H1 (cell line): Measurements from ENCODE around the gene CISH. TPM values are rescaled to one million over a fixed set of nuclear protein-coding genes. Genes with fewer than 3 reads are reported as not detected.

Source experiments
- CTCF ChIA-PET: fragments of 300-600 bp; sonication (Branson Sonifier 250); formaldehyde crosslinking; loops from one replicate; lab custom pipeline; 2021; ENCODE audit not compliant: partially characterized antibody; lab: Charles Lee
- POLR2A ChIA-PET: fragments of 300-600 bp; sonication (Branson Sonifier 250); formaldehyde crosslinking; loops from one replicate; lab custom pipeline; 2021; ENCODE audit warnings: inconsistent platforms; ENCODE audit not compliant: partially characterized antibody; lab: Charles Lee
- DNase-seq, 2 experiments: peaks; one replicate each; pipeline versions ENCODE4 v3.0.0 to v3.0.0-alpha.2; 2010 to 2022; ENCODE audit warnings: low spot score in 2 of 2, low read depth in 1 of 2, mixed read lengths in 1 of 2
- FAIRE-seq: peaks from 2 replicates; lab custom pipeline; 2011; peaks lifted over from hg19 to GRCh38; lab: Jason Lieb, UNC
- H2AFZ ChIP-seq: 2 replicates; pipeline ENCODE4 v1.8.1; 2012; ENCODE audit warnings: low read length, inconsistent platforms
- H2AK5ac ChIP-seq: 2 replicates; pipeline ENCODE4 v1.6.1; 2013; ENCODE audit warnings: low read depth, low read length
- H2BK120ac ChIP-seq: replicated peaks from 2 replicates; pipeline ENCODE3; 2013; ENCODE audit warnings: low read depth, low read length, inconsistent platforms
- H2BK12ac ChIP-seq: 2 replicates; pipeline ENCODE4 v1.6.1; 2013; ENCODE audit warnings: low read depth, low read length
- H2BK15ac ChIP-seq: 2 replicates; pipeline ENCODE4 v1.6.1; 2013; ENCODE audit warnings: low read length
- H2BK20ac ChIP-seq: 2 replicates; pipeline ENCODE4 v1.6.1; 2013; ENCODE audit warnings: low read length
- H2BK5ac ChIP-seq: 2 replicates; pipeline ENCODE4 v1.6.1; 2013; ENCODE audit warnings: low read depth, low read length
- H3K14ac ChIP-seq: 2 replicates; pipeline ENCODE4 v1.6.1; 2013; ENCODE audit warnings: inconsistent platforms; ENCODE audit not compliant: insufficient read length
- H3K18ac ChIP-seq: 2 replicates; pipeline ENCODE4 v1.6.1; 2013; ENCODE audit warnings: low read length; ENCODE audit errors: extremely low read depth
- H3K23ac ChIP-seq: 2 replicates; pipeline ENCODE4 v1.6.1; 2013; ENCODE audit warnings: inconsistent platforms; ENCODE audit not compliant: insufficient read length
- H3K23me2 ChIP-seq: 2 replicates; pipeline ENCODE4 v1.6.1; 2013; ENCODE audit warnings: low read depth, low read length
- H3K27ac ChIP-seq: 2 replicates; pipeline ENCODE4 v1.6.1; 2011; ENCODE audit warnings: low read depth, low read length, inconsistent platforms
- H3K27me3 ChIP-seq, 4 experiments: replicated peaks in 1 of 4; 1 replicate in 1 of 4; 2 replicates in 3 of 4; pipeline versions ENCODE4 v1.6.1 to v1.8.1; 2011 to 2013; ENCODE audit warnings: low read length in 3 of 4, mild to moderate bottlenecking in 3 of 4, inconsistent platforms in 2 of 4, mixed read lengths in 2 of 4, moderate library complexity in 1 of 4; ENCODE audit not compliant: control insufficient read depth in 3 of 4, insufficient read depth in 3 of 4; ENCODE audit errors: extremely low read depth in 1 of 4
- H3K36me3 ChIP-seq, 4 experiments: 2 replicates each; pipeline versions ENCODE4 v1.6.1 to v1.8.1; 2011 to 2013; ENCODE audit warnings: mild to moderate bottlenecking in 4 of 4, low read length in 3 of 4, moderate library complexity in 2 of 4, control low read depth in 1 of 4, inconsistent platforms in 1 of 4; ENCODE audit not compliant: insufficient read depth in 4 of 4, control insufficient read depth in 2 of 4
- H3K4ac ChIP-seq: replicated peaks from 2 replicates; pipeline ENCODE3; 2013; ENCODE audit warnings: low read length, low read depth, mixed read lengths, inconsistent platforms; ENCODE audit not compliant: insufficient read length
- H3K4me1 ChIP-seq, 4 experiments: replicated peaks in 1 of 4; 1 replicate in 1 of 4; 2 replicates in 3 of 4; pipeline versions ENCODE4 v1.6.1 to v1.8.1; 2011 to 2013; ENCODE audit warnings: low read length in 3 of 4, inconsistent platforms in 2 of 4, mixed read lengths in 1 of 4; ENCODE audit not compliant: insufficient read depth in 4 of 4, control insufficient read depth in 3 of 4
- H3K4me2 ChIP-seq, 2 experiments: 2 replicates each; pipeline versions ENCODE4 v1.6.1 to v1.8.1; 2011 to 2013; ENCODE audit warnings: low read depth in 2 of 2, low read length in 2 of 2, control low read depth in 1 of 2, inconsistent platforms in 1 of 2, mild to moderate bottlenecking in 1 of 2; ENCODE audit not compliant: insufficient read depth in 1 of 2
- H3K4me3 ChIP-seq, 4 experiments: fragments of 200-600, 300-600 bp in 1 of 4; sonication (generic), shearing (Covaris generic), sonication (Bioruptor Twin) in 1 of 4; 2 replicates each; pipeline versions ENCODE4 v1.5.1 to v1.8.1; 2011 to 2016; ENCODE audit warnings: low read length in 4 of 4, low read depth in 3 of 4, control low read depth in 2 of 4, inconsistent platforms in 2 of 4, mild to moderate bottlenecking in 2 of 4, mixed read lengths in 1 of 4, moderate library complexity in 1 of 4; ENCODE audit not compliant: insufficient read depth in 2 of 4; ENCODE audit errors: extremely low read depth in 1 of 4
- H3K56ac ChIP-seq: replicated peaks from 2 replicates; pipeline ENCODE3; 2013; ENCODE audit warnings: low read depth, mild to moderate bottlenecking, mixed read lengths, low read length, inconsistent platforms; ENCODE audit not compliant: insufficient read length
- H3K79me1 ChIP-seq: 2 replicates; pipeline ENCODE4 v1.6.1; 2013; ENCODE audit warnings: low read depth, low read length, control low read depth
- H3K79me2 ChIP-seq, 2 experiments: 2 replicates each; pipeline versions ENCODE4 v1.6.1 to v1.8.1; 2012 to 2013; ENCODE audit warnings: low read length in 2 of 2, mild to moderate bottlenecking in 2 of 2, inconsistent platforms in 1 of 2; ENCODE audit not compliant: insufficient read depth in 2 of 2, control insufficient read depth in 1 of 2
- H3K9ac ChIP-seq, 4 experiments: replicated peaks in 1 of 4; 1 replicate in 1 of 4; 2 replicates in 3 of 4; pipeline versions ENCODE4 v1.6.1 to v1.8.1; 2011 to 2013; ENCODE audit warnings: low read depth in 3 of 4, low read length in 3 of 4, control low read depth in 2 of 4, mild to moderate bottlenecking in 2 of 4, moderate library complexity in 2 of 4, inconsistent platforms in 1 of 4; ENCODE audit errors: extremely low read depth in 1 of 4
- H3K9me3 ChIP-seq, 2 experiments: 2 replicates each; pipeline versions ENCODE4 v1.6.1 to v1.8.1; 2012 to 2013; ENCODE audit warnings: mild to moderate bottlenecking in 2 of 2, moderate library complexity in 2 of 2, control low read depth in 1 of 2, inconsistent platforms in 1 of 2, low read depth in 1 of 2, low read length in 1 of 2, mixed read lengths in 1 of 2; ENCODE audit not compliant: insufficient read depth in 2 of 2
- H4K20me1 ChIP-seq, 2 experiments: replicated peaks in 1 of 2; 2 replicates each; pipeline versions ENCODE3 to v1.8.1; 2011 to 2013; ENCODE audit warnings: inconsistent platforms in 2 of 2, low read length in 2 of 2, mild to moderate bottlenecking in 1 of 2; ENCODE audit not compliant: insufficient read depth in 2 of 2, control insufficient read depth in 1 of 2
- H4K5ac ChIP-seq: 2 replicates; pipeline ENCODE4 v1.6.1; 2013; ENCODE audit warnings: low read length, low read depth, mixed read lengths, inconsistent platforms; ENCODE audit not compliant: insufficient read length
- H4K8ac ChIP-seq: 2 replicates; pipeline ENCODE4 v1.8.0; 2013; ENCODE audit warnings: mild to moderate bottlenecking, moderate library complexity, low read length, inconsistent platforms; ENCODE audit not compliant: insufficient read depth; ENCODE audit errors: extremely low read depth
- H4K91ac ChIP-seq: replicated peaks from 2 replicates; pipeline ENCODE3; 2013; ENCODE audit warnings: low read length, mixed read lengths, inconsistent platforms; ENCODE audit not compliant: insufficient read length
- CTBP2 ChIP-seq: IDR thresholded peaks from 2 replicates; pipeline ENCODE4 v1.7.0; 2011; ENCODE audit warnings: borderline replicate concordance, mild to moderate bottlenecking, moderate library complexity, mixed read lengths, low read length; ENCODE audit not compliant: insufficient read depth, insufficient read length
- JUND ChIP-seq: IDR thresholded peaks from 2 replicates; pipeline ENCODE4 v1.6.1; 2011; ENCODE audit warnings: mild to moderate bottlenecking, improper control_type of control experiment, low read length
- RBBP5 ChIP-seq: IDR thresholded peaks from 2 replicates; pipeline ENCODE4 v1.7.1; 2012; ENCODE audit warnings: low read depth, mild to moderate bottlenecking, inconsistent platforms, low read length, moderate library complexity, borderline replicate concordance
- TAF1 ChIP-seq: IDR thresholded peaks from 2 replicates; pipeline ENCODE4 v1.6.1; 2011; ENCODE audit warnings: mild to moderate bottlenecking, low read depth, low read length
- WGBS, 2 experiments: shearing (Covaris generic) in 1 of 2; methylation state at CpG; one replicate each; pipeline versions ENCODE4 v1.1.6 to v1.1.7; 2013 to 2015; ENCODE audit warnings: low lambda C conversion rate in 2 of 2, mixed read lengths in 2 of 2, inconsistent platforms in 1 of 2, low coverage in 1 of 2, missing lambda C conversion rate in 1 of 2; ENCODE audit not compliant: insufficient replicate concordance in 2 of 2, insufficient coverage in 1 of 2, insufficient read length in 1 of 2; ENCODE audit errors: extremely low coverage in 1 of 2, missing lambda C conversion rate in 1 of 2; 5-methylcytosine and 5-hydroxymethylcytosine counted together
- polyA plus RNA-seq, 7 experiments: library from polyadenylated mRNA; depleted of rRNA in 3 of 7; stranded (reverse) in 5 of 7; unstranded in 2 of 7; fragments of >200 nt in 5 of 7; fragments of 200-250 nt in 2 of 7; gene quantifications; 1 replicate in 5 of 7; 2 replicates in 1 of 7; 4 replicates in 1 of 7; pipeline versions ENCODE4 v1.2.1 to v1.2.3, GENCODE V29; 2011 to 2013; ENCODE audit warnings: missing spikeins in 2 of 7, mixed read lengths in 2 of 7
- total RNA-seq: library from RNA; stranded (reverse); fragmentation: NEBNext Ultra II Directional; extraction: Animal tissue kit (Norgen Biotek cat#: 25700); gene quantifications from 2 replicates; pipeline ENCODE4 v1.2.1, GENCODE V29; 2021
- TF ChIP-seq, protein P1 (sequence below), 3 experiments: IDR thresholded peaks; 1 replicate in 2 of 3; 2 replicates in 1 of 3; pipeline versions ENCODE4 v1.5.1 to v1.6.1; 2011; ENCODE audit warnings: low read length in 3 of 3, mild to moderate bottlenecking in 3 of 3, inconsistent platforms in 2 of 3, low read depth in 1 of 3, moderate library complexity in 1 of 3; ENCODE audit not compliant: insufficient read depth in 1 of 3; ENCODE audit errors: control extremely low read depth in 1 of 3

CISH gene
- total and polyA plus RNA-seq, 2 of the 8 experiments (the other 6 are each of a cell fraction or from before 2014, with no cell fraction given): 1.9 to 2.2 TPM

DNA sequence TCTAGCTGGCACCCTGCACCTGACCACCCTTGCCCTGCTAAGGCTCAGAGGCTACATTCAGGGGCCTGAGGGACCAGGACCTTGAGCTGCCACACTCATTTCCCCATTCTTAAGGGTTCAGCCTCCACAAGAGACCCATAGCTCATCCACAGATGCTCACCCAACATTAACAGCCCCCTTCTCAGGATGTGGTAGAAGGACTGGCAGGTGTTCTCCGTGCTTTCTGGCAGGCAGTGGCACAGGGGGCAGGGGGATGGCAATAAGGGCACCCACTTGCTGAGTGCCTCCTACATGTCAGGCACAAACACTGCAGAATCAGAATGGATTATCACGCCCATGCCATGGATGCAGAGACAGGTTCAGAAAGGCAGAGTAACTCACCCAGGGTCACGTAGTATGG, 14.8 kb upstream of the CISH start:
- POLR2A ChIA-PET: interaction anchor here (0.6 to 2.8 kb wide), 2 partner anchors 23 to 247 kb away, joined by 3 to 7 read pairs; no protein-coding TSS in a partner anchor
- Histone ChIP-seq H3K9me3 (no peaks in the 10 kb centered on the region), H3K23ac (no peak overlapping the region), H4K91ac (peak overlapping the region; percentile 20), H3K27ac (no peak overlapping the region), H2BK12ac (no peak overlapping the region), H2BK20ac (0 out of 2 replicates have a peak overlapping the region, but pooled peaks have one; percentile 48), H2BK120ac (no peak overlapping the region), H3K4me3 (no peak overlapping the region), H4K20me1 (peaks cover 2 to 16% of the 10 kb centered on the region in 2 experiments), H3K79me1 (peaks cover 9% of the 10 kb centered on the region), H3K79me2 (peaks cover 0 to 44% of the 10 kb centered on the region in 2 experiments; a peak in 1 of 4 replicates), H3K27me3 (no peaks in the 10 kb centered on the region), H3K4me1 (peaks cover 2 to 21% (median 12%) of the 10 kb centered on the region in 4 experiments), H3K4me2 (no peak overlapping the region; a peak in 1 of 4 replicates), H3K4ac (no peak overlapping the region), H2BK5ac (no peak overlapping the region), H2AK5ac (no peak overlapping the region), H2AFZ (no peak overlapping the region), H2BK15ac (no peak overlapping the region), H3K14ac (no peak overlapping the region), H3K36me3 (peaks cover 0 to 3% (median 0%) of the 10 kb centered on the region in 4 experiments; a peak in 2 of 8 replicates), H3K9ac (no peak overlapping the region), H3K18ac (no peak overlapping the region), H3K23me2 (no peaks in the 10 kb centered on the region), H4K8ac (no peak overlapping the region), H4K5ac (no peak overlapping the region), H3K56ac (no peak overlapping the region)
- CTCF ChIA-PET: interaction anchor here (0.7 to 63.8 kb wide), 9 partner anchors 5 to 1335 kb away, joined by 3 to 1262 read pairs (median 12); partner anchors contain the start of genes C3orf18, CISH, DOCK3 and HEMK1
- WGBS, 2 experiments: 94% methylated on average over 3 of the region's 3 CpGs; no CpG with 5 or more reads in 1 of the 2 experiments
- no peak for DNase-seq
- FAIRE-seq: no peak
- TF ChIP-seq RBBP5 (no peak), TAF1 (no peak), CTBP2 (no peak), JUND (no peak)
- TF ChIP-seq, protein P1, sequence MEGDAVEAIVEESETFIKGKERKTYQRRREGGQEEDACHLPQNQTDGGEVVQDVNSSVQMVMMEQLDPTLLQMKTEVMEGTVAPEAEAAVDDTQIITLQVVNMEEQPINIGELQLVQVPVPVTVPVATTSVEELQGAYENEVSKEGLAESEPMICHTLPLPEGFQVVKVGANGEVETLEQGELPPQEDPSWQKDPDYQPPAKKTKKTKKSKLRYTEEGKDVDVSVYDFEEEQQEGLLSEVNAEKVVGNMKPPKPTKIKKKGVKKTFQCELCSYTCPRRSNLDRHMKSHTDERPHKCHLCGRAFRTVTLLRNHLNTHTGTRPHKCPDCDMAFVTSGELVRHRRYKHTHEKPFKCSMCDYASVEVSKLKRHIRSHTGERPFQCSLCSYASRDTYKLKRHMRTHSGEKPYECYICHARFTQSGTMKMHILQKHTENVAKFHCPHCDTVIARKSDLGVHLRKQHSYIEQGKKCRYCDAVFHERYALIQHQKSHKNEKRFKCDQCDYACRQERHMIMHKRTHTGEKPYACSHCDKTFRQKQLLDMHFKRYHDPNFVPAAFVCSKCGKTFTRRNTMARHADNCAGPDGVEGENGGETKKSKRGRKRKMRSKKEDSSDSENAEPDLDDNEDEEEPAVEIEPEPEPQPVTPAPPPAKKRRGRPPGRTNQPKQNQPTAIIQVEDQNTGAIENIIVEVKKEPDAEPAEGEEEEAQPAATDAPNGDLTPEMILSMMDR (IDR thresholded peaks at IDR 0.05; ENCODE audit: control extremely low read depth in 1 of 3, insufficient read depth in 1 of 3, low read depth in 1 of 3, low read length in 3 of 3): no peak
